GM21529 (cell line): Measurements from ENCODE around the gene PSMG2.

ENCODE experiments used
- ATAC-seq: cut with Tn5 transposase; IDR thresholded peaks from one replicate; pipeline ENCODE4 v1.9.1; 2021; ENCODE audit not compliant: unreplicated experiment

Gene PSMG2, protein sequence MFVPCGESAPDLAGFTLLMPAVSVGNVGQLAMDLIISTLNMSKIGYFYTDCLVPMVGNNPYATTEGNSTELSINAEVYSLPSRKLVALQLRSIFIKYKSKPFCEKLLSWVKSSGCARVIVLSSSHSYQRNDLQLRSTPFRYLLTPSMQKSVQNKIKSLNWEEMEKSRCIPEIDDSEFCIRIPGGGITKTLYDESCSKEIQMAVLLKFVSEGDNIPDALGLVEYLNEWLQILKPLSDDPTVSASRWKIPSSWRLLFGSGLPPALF

DNA sequence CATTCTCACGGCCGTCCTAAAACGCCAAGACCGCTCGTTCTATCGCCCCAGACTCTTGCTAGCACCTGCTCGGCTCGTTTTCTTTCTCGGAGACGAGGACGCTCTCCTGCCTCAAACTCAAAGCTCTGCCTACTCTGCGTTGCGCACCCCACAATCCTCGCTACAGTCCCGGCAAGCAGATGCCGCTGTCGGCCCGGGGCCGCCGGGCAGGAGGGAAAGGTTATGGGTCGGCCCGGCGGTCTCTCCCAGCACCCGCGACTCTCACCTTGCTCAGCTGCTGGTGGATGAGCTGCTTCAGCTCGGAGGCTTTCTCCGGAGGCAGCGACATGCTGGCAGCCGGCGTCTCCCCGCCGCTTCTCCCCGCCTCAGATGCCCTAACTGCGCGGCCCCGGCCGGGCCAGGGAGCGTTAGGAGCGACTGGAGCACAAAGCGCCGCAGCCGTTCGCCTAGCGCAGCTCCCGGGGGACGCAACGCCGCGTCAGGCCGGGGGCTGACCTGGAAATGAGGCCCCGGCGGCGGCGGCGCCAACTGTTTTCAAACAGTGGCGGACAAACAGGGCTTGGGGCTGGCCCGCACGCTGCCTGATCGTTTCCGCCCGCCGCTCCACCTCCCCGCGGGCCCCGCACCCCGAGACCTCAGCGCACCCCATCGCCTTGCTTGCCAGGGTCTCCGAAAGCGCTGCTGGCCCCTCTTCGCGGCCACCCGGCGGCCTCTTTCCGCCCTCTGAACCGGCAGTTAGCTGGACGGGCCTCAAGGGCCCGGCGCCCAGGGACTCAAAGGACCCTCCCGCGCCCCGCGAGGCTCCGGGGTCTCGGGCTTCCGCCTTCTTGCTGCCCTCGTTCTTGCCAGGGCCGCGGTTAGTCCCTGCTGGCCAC is at the start of gene PSMG2, which contains the start of gene CEP76:
TSS of gene PSMG2 (plus strand) at position 822 of the 875 bp plus-strand sequence. CDS start 66 bp downstream, outside the sequence.
TSS of gene CEP76 (minus strand) at position 503 of the 875 bp plus-strand sequence. CDS start at position 328, 175 bp downstream.
- ATAC-seq, result peak; percentile 86

DNA sequence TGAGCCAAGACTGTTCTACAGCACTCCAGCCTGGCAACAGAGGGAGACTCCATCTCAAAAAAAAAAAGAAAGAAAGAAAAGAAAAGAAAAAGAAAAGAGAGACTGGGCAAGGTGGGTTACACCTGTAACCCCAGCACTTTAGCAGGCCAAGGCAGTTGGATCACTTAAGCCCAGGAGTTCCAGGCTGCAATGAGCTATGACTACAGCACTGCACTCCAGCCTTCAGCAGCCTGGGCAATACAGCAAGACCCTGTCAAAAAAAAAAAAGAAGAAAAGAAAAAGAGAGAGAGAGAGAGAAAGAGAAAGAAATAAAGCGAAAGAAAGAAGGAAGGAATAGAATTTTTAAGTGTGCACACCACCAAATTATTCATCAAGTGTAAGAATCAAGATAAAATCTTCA is 47.9 kb upstream of the PSMG2 start:
- ATAC-seq, result no peak

DNA sequence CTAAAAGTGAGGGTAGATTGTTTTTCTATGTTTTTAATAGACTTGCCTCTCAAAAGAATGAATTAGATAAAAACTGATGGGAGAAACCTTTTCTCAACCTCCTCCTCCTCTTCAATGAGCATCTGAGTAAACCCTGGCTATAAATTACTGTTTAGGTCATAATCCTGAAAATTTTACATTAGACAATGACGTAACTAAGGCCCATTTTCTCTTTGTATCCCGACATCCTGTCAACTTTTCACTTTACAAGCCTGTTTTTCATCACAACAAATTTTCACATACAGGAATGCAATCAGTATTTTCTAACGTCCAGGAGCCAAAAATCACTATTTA is 46.3 kb upstream of the PSMG2 start:
- ATAC-seq, result no peak

DNA sequence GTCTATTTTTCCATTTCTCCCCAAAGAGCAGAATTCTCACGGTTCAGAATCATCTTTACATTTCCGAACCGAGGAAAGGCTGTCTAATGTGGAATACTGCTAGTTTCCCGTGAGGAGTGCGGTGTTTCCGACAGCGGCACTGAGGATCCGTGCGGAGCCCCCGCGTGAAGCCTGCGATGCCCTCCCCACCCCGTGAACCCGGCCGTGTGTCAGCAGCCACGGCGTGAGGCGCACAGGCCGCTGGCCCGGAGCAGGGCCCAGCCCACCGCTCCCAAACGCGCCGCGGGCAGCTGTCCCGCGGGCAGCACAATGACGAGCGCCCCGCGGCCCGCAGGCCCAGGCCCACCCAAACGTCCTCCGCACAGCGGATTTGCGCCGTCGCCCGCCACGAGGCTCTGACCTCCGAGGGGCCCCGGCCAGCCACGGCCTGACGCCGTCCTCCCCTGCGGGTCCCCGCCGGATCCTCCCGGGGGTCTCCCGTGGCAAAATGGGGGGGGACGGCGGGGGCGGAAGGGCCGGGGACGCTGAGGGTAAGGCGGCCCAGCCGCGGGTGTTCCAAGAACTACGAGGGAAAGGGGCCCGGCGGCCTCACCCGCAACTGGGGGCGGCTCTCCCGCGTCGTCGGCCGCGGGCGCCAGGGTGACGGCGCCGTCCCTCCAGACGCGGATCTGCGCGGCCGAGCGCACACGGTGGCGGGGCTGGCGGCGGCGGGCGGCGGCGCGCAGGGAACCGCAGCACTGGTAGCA is 45.7 kb upstream of the PSMG2 start:
- peak; percentile 37 for ATAC-seq

DNA sequence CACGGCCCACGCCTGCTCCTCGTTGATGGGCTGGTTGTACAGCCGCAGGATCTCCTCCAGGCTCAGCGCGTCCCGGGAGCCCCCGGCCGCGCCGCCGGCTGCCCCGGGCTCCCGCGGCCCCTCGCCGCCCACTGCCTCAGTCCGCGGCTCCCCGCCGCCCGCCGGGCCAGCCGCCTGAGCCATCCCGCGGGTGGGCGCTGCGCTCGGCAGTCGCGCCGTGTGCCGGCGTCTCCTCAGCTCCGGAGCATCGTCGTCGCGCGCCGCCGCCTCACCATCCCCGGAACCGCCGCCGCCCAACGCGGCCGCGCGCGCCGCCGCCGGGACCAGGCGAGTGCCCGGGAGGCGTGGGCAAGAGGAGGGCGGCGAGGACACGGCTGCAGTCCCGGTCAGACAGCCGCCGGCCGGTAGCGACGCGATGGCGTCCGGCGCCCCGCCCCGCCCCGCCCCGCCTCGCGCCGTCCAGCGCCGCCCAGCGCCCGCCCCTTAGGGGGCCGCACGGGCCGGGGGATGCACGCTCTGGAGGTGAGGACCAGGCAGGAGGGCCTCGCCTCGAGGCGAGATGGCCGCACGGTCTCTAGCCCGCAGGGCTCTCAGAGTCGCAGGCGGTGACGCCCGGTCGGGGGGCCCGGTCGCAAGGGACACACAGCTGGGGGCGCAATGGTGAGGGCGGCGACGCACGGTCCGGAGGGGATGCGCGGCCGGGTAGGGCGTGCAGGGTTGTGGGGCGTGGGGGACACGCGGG is 45.0 kb upstream of the PSMG2 start, which contains the start of gene SPIRE1:
TSS of gene SPIRE1 (minus strand) at position 424 of the 742 bp plus-strand sequence. CDS start at position 183, 241 bp downstream.
- peak; percentile 63 for ATAC-seq

DNA sequence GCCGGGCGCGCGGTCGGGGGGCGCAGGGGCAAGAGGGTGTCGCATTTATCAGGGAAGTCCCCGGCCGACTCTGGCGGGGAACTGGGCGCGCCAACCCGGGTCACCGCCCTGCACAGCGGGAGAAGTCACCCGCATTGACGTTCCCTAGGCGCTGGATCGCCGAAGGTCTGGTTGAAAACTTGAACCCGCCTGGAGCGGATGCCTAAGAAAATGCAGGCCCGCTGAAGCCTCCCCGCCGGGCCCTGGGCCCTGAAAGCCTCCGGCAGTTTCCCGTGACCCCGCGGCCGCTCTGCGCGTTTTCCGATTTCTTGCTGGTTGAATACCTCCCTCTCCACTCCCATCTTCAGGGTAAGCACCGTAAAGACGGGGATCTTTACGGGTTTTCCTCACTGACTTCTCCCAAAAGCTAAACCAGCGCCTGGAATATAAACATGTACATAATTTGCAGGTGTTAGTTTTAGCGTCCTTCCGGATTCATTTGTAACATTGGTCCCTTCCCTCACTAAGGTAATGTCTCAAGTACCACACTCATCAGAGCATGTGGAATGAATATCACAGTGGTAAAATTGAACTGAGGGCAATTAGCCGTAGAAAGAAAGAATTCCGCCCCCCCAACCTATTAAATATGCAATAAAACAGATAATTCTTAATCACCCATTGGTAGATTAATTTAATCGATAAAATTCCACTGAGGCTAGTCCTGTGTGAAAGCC is 44.3 kb upstream of the PSMG2 start:
- peak; percentile 12 for ATAC-seq

DNA sequence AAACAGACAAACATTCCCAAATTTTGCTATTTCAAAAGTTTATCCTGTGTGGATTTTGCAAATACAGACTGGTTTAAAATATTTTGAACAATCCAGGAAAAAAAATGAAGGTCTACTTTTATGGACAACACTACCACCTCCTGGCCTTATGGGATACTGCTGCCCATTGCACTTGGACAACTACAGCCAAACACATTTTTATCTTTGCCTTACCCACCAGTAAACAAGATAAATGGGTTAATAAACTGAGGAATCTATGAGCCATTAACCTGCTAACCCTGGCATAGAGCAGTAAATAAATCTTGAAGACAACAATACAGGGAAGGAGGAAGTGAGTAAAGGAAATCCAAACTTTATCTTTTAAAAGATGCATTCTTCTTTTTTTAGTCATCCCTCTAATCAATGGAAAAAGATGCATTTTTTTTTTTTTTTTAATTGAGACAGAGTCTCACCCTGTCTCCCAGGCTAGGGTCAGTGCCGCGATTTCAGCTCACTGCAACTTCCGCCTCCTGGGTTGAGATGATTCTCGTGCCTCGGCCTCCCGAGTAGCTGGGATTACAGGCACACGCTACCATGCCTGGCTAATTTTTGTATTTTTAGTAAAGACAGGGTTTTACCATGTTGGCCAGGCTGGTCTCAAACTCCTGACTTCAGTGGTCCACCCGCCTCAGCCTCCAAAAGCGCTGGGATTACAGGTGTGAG is 42.8 kb upstream of the PSMG2 start:
- no peak for ATAC-seq

DNA sequence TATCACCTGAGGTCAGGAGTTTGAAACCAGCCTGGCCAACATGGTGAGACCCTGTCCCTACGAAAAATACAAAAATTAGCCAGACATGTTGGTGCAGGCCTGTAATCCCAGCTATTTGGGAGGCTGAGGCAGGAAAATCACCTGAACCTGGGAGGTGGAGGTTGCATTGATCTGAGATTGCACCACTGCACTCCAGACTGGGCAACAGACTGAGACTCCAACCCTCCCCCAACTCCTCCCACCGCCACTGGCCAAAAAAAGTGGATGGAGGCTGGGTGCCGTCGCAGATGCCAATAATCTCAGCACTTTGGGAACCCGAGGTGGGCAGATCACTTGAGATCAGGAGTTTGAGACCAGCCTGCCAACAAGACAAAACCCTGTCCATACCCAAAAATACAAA is 34.8 kb upstream of the PSMG2 start:
- ATAC-seq, result no peak

DNA sequence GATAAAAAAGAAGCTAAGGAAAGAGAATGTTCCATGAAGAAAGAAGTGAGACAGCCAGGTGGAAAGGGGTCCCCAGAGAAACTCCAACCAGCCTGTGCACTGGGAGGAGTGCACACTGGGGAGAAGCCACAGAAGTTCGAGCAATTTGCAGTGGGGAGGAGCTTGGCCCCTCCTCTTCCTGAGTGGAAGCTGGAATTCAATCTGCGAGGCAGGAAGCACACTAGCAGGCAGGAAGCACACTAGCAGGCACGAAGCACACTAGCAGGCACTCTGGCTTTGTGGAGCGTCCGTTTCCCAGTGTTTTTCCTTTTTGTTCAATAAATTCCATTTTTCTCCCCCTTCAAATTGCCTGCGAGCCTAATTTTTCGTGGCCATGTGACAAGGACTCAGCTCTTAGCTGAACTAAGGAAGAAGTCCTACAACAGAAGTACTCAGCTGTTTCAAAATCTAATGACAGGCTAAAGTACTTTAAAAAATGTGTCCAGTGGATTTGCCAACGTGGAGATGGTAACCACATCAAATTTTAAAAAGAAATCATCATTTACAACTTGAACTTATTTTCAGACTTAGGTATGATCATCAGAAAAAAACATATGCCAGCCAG is 23.6 kb upstream of the PSMG2 start:
- ATAC-seq, result no peak

DNA sequence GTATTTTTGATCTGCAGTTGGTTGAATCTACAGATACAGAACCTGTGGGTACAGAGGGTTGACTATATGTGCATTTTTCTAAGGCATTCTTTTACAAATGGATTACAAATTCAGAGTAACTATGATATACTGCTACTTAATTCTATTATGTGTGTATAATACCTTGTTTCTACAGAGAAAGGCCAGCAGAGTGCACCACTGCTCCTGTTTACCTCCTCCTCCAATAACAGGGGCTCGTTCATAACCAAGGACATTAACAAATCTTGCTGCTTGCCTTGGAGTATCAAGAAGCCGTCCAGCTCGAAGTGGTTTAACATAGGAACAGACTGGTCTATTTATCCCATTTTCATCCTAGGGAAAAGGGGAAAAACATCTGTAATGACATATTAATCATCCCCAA is 16.7 kb upstream of the PSMG2 start:
- ATAC-seq, result no peak

DNA sequence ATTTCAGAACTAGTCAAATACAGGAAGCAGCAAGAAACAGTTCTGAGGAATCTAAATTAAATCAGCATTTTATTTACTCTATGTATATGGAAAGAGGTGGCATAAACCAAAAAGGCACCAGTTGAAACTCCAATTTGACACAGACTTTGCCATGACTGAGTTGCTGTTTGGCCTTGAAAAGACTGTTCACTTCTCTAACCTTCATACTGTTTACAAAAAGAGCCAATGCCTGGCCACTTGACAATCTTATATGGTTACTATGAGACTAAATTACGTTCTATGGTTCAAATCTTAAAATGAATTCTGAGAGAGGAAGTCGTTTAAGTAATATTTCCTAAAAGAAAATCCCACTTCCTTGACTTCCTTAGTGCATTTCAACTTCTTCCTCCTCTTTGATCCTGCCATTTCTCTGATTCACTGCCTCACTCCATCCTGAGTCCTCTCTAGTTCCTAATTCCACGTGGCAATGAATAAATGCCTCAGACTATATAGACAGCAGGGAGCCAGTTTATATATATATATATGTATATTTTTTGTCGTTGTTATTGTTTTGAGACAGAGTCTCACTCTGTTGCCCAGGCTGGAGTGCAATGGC is 13.5 kb upstream of the PSMG2 start:
- no peak for ATAC-seq

DNA sequence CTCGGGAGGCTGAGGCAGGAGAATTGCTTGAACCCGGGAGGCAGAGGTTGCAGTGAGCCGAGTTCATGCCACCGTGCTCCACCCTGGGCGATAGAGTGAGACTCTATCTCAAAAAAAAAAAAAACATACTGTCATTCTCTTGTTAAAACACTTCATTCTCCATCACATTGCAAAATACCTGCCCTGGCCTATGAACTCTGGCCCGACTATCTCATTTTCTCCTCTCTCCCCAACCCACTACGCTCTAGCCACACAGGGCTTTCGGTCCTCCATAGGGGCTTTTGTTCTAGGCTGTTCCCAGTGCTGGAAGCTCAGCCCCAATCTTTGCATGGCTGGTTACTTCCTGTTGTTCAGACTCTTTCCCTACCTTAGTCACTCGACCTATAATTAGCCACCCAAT is 10.6 kb upstream of the PSMG2 start:
- no peak for ATAC-seq

DNA sequence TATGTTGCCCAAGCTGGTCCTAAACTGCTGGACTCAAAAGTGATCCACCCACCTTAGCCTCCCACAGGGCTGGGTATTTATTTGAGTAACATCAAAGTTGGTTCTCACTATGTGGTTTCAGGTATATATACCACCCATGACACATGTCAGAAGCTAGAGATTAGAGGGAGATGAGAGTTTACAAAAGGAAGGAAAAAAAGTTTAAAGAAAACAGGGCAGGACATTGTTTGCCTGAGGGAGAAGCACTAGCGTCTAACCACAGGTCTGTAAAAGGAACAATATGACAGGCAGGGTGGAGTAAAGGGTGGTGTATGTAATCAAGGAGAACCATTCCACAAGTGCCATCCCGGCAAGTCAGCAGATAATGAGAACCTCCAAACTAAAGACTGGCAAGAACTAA is 8.8 kb upstream of the PSMG2 start:
- no peak for ATAC-seq

DNA sequence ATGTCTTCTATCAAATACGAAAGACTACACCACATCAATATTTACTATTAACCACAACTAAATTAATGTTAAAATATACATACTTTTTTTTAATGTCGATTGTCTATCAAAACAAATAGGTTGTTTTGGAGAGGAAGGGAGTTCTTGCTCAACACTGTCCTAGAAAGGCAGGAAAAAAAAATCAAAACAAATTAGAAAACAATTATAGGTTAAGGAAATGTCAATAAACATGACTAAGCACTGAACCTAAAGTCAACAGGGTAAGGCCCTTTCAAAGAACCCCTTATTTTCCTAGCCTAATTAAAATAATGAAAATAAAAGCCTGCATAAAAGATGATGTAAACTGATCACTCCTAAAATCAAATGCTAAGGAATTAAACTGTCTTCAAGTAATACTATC is 3.1 kb upstream of the PSMG2 start:
- ATAC-seq, result no peak

DNA sequence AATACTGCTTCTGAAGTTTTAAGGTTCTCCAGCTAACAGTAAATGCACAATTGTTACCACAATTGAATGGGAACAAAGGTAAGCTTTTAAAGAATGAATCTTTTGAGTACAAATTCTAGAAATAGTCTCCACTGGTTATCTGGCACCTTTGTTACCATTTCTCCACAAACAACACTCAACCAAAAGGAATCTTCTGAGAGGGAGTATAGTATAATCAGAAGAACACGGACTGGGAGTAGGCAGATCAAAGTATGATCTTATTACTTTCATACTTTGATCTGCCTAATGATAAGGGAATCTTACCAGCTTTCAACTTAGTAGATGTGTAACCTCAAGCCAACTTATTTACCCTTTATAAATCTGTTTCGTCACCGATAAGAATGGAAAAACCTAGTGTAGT is 1.7 kb upstream of the PSMG2 start:
- ATAC-seq, result no peak

DNA sequence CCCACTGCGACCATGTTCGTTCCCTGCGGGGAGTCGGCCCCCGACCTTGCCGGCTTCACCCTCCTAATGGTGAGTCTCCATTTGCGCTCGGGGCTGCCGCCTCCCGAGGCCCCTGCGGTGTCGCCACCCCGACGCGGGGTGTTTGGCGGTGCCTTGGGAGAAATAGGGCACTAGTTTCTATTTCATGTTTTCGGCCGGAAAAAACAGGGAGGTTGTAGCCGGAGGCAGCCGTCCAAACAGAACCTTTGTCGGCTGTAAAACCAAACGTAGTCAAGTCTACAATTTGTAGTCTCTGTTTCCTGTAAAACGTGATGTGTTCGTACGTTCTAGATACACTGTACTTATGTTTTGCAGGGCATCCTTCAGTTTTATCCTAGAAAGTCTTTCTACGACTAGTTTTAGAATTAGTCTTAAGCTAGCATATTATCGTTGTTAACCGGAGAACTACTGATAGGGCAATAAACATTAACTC is 290 bp downstream of the PSMG2 start:
- peak; percentile 37 for ATAC-seq

DNA sequence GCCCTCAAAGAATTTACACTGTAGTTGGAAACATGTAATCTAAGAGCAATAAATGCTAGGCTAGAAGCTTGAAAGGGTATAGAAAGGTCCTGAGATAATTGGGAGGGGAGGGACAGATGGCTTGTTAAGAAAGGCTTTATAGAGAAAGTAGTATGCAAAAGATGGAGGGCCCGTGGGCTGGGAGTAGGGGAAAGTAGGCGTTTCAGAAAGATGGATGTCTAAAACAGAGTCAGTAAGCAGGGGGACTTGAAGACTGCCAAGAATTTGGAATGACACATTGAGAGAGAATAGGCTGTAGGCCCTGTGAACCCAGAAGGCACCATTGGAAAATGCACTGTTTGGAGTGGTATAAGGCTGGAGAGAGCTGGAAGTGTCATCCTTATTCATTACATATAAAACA is 822 bp downstream of the PSMG2 start:
- no peak for ATAC-seq

DNA sequence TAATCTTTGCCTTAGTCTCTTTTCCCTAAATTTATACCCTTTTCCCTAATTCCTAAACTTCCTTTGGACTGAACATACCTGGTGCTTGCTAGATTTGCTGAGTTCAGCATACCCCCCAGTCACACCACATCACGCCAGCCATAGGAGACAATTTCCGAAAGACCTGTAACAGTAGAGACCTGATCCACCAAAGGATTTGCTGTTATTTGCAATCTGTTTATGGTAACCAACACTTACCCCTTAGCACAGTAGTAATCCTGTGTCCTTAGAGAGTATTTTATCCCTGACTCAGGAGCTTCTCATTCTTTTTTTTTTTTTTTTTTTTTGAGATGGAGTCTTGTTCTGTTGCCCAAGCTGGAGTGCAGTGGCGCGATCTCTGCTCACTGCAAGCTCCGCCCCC is 8.6 kb downstream of the PSMG2 start:
- ATAC-seq, result no peak
